GM21576 (cell line): ENCODE results near the gene ARHGAP31.

Experiments
- ATAC-seq: cut with Tn5 transposase; IDR thresholded peaks from one replicate; pipeline ENCODE4 v1.9.1; 2021; ENCODE audit warnings: mild to moderate bottlenecking, moderate library complexity; ENCODE audit not compliant: unreplicated experiment

ARHGAP31 gene

GRCh38 chr3:119428538-119428937, 134.4 kb downstream of the ARHGAP31 start:
- no peak for ATAC-seq

DNA sequence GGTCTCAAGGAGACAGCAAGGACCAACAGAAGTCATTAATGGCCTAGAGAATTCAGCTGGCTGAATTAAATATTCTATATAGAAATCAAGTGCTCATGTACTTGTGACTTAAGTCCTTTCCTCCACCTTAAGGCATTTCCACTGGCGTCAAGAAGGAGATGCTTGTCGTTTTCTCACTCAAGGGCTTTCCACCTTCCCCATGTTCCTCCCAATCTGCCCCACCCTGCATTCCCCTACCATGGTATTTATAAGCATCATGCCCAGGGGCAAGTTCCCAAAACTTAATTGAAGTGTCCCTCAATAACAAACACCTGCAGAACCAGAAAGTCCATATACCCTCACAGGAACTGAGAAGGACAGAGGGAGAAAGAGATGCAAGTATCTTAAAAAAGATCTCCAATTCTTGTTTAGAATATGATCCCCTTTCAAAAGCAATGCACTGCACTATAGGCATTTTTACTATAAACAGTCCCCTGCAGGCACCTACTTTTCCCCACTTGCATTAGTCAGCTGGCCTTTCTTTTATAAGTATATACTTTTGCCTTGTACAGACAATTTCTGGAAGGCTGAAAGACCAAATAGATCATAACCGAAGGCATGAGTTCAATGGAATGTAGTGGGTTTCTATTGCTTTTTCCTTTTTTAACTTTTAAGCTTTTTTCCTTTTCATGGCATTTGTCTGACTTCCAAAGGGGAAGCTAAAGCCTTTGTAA, 139.6 kb downstream of the ARHGAP31 start:
- ATAC-seq = no peak

GRCh38 chr3:119434703-119435102, 140.5 kb downstream of the ARHGAP31 start:
- ATAC-seq = no peak

DNA sequence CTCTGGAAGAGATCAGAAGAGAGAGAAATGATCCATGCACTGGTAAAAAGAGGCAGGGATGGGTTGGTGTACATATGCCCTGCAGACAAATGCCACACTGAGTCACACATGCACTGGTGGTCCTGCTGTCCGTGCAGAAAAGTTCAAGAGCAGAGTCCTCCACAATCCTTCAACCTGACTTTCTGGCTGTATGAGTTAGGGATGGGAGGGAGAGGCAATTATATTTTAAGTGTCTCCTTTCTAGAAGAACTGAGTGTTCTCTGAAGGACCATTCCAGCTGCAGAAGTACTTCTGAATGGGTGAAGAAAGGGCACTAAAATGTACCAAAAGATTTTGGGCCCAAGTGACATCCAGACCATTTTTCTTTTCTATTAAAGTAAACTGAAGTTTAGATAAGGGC, 142.8 kb downstream of the ARHGAP31 start:
- no peak for ATAC-seq

DNA sequence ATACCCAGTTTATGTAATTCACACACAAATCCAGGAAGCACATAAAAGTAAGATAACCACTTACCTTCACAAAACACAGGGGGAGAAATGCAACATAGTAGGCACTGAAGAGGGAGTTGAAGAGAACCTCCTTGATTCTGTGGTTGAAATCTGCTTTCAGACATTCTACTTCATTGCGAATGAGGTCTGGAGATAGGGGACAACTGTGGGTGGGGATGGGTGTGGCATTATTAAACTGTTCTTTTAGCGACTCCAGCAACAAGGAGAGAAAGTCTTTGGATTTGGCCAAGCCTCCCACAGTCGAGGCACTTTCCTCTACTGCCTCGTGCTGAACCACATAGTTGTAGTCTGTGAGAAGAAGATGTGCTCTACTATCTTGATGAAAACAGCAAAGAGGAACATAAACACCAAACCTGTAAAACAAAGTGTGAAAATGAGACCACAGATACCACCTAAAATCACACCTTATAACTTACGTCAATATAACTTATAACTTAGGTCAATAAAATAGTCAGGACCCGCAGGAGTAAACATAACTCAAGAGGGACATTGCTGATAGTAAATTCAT, 143.6 kb downstream of the ARHGAP31 start:
- ATAC-seq = no peak

DNA sequence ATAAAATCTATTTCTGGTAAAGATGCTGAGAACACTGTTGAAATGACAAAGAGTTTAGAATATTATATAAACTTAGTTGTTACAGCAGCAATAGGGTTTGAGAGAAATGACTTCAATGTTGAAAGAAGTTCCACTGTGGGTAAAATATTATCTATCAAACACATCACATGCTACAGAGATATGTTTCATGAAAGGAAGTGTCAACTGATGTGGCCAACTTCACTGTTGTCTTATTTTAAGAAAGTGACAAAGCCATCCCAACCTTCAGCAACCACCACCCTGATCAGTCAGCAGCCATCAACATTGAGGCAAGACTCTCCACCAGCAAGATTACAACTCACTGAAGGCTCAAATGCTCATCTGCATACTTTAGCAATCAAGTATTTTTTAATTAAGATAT, 149.0 kb downstream of the ARHGAP31 start:
- no peak for ATAC-seq

DNA sequence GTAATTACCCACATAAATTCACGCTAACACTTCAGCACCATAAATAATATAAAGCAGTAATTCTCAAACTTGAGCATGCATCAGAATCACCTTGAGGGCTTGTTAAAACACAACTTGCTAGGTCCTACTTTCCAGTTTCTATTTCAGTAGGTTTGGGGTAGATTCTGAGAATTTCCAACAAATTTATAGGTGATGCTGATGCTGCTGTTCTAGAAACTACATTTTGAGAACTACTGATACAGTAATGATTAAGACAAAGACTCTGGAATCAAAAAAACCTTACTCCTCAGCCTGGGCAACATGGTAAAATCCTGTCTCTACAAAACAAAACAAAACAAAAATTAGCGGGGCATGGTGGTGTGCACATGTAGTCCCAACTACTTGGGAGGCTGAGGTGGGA, 150.4 kb downstream of the ARHGAP31 start:
- ATAC-seq = no peak

GRCh38 chr3:119453822-119454221, 159.6 kb downstream of the ARHGAP31 start:
- no peak for ATAC-seq

GRCh38 chr3:119456469-119456868, 162.3 kb downstream of the ARHGAP31 start:
- no peak for ATAC-seq

- no peak for ATAC-seq
These were observed 163.1 kb downstream of the ARHGAP31 start for GRCh38 chr3:119457246-119457645.

DNA sequence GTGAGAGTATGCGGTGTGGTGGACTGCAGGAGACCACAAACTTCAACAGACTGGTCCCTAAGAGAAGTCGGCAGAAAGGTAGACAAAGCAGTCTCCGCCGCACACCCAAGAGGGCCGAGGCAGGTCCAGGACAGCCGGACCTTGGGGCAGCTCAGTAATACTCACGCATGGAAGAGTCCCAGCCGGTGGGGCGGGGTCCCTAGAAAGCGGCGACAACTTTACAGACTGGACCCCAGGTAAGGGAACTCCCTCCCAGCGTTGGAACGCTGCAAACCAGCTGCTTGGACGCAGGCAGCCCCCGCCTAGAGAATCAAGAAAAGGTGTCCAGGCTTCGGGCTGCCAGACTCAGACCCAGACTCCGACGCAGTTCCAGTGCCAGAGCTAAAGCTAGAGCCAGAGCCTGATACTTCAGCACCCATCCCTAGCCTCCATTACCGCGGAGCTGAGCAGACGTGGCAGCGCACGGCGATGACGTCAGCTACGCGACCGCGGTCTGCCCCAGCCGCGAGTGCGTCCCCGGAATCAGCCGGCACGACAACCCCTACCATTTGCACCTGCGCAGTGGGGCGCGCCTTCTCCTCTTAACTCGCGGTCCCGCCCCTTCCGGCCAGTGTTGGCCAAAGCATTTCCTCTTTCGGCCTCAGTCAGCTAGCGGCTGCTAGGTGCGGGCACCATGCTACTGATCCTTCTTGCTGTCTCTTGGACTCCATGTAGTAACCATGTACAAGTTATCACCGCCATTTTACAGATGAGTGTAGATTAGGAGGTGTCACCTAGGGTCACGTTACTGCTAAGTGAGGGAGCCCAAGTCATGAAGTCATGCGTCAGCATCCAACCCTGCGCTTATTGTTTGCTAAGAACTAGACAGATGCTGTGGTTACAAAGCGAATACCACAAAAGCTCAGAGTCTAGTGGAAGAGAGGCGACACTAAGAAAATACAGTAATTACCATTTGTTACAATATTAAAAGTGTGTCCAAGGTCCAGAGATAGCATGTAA, 169.3 kb downstream of the ARHGAP31 start, which contains the start of gene TMEM39A:
Gene TMEM39A (minus strand): TSS at position 445 of the 999 bp plus-strand sequence. CDS start 1,541 bp downstream, outside the sequence.
- peak; percentile 90 for ATAC-seq

- no peak for ATAC-seq
These were observed 173.9 kb downstream of the ARHGAP31 start for GRCh38 chr3:119468041-119468440.

GRCh38 chr3:119469418-119470189, 175.4 kb downstream of the ARHGAP31 start:
- ATAC-seq = no peak
